Measurements from ENCODE around the gene FABP6.

- no peak for TF ChIP-seq POLR2A (IDR thresholded peaks at IDR 0.05)
- TF ChIP-seq CTCF (IDR thresholded peaks at IDR 0.05), result no peak
These were observed 21.5 kb downstream of the FABP6 start for GRCh38 chr5:160250826-160251225.

Measured in lower leg skin (tissue), 3 donors.